Uterus (tissue), 2 donors: ENCODE results near the gene SHROOM3.

ENCODE experiments used
- CTCF ChIP-seq, 4 experiments: fragments of 200-600 bp in 2 of 4; fragments of 450-650 bp in 2 of 4; sonication (generic) in 2 of 4; IDR thresholded peaks; one replicate each; pipeline ENCODE4 v1.5.1; 2016 to 2019; ENCODE audit warnings: antibody characterized with exemption in 4 of 4, mild to moderate bottlenecking in 2 of 4, moderate library complexity in 1 of 4
- POLR2A ChIP-seq, 2 donors: fragments of 450-650 bp; IDR thresholded peaks; one replicate each; pipeline ENCODE4 v1.6.1; 2016; ENCODE audit warnings: antibody characterized with exemption in 2 of 2, mild to moderate bottlenecking in 1 of 2, moderate library complexity in 1 of 2

DNA sequence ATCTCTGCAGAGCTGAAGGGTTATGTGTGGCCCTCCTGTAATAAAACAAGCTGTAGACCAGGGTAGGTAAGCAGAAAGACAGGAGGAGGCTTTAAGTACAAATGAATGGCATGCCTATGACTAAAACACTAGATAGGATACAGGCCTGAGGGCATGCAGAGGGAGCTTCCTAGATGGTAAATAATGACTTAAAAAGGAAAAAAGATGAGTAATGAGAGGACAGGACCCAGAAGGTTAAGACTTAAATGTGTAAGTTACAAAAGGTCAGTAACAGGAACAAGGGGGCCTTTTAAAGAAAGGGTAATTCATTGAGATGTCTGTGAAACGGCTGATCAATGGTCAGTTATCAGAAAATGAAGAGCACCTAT, 268.1 kb downstream of the SHROOM3 start:
- TF ChIP-seq CTCF (IDR thresholded peaks at IDR 0.05): no peak
- TF ChIP-seq POLR2A (IDR thresholded peaks at IDR 0.05): no peak
